ENCODE measurements around the gene PSMA7.

GRCh38 chr20:62111148-62111547 is 32.0 kb downstream of the PSMA7 start:
- TF ChIP-seq, protein P1, sequence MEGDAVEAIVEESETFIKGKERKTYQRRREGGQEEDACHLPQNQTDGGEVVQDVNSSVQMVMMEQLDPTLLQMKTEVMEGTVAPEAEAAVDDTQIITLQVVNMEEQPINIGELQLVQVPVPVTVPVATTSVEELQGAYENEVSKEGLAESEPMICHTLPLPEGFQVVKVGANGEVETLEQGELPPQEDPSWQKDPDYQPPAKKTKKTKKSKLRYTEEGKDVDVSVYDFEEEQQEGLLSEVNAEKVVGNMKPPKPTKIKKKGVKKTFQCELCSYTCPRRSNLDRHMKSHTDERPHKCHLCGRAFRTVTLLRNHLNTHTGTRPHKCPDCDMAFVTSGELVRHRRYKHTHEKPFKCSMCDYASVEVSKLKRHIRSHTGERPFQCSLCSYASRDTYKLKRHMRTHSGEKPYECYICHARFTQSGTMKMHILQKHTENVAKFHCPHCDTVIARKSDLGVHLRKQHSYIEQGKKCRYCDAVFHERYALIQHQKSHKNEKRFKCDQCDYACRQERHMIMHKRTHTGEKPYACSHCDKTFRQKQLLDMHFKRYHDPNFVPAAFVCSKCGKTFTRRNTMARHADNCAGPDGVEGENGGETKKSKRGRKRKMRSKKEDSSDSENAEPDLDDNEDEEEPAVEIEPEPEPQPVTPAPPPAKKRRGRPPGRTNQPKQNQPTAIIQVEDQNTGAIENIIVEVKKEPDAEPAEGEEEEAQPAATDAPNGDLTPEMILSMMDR (IDR thresholded peaks at IDR 0.05): no peak
- TF ChIP-seq POLR2A (IDR thresholded peaks at IDR 0.05) (no peak), POLR2AphosphoS5 (IDR thresholded peaks at IDR 0.05) (no peak), EP300 (IDR thresholded peaks at IDR 0.05) (no peak)

Data from stomach (tissue), 4 donors.